ENCODE data around the gene ARHGAP10. TPM values are rescaled to one million over a fixed set of nuclear protein-coding genes. Genes with fewer than 3 reads are reported as not detected.

ARHGAP10 gene
- total RNA-seq, 2 experiments from 2014 or later: 5.8 to 6.1 TPM

- Mint-ChIP-seq H3K9me3 (no peaks in the 10 kb centered on the region), H3K27me3 (no peaks in the 10 kb centered on the region), H3K4me3 (no peak overlapping the region), H3K4me1 (peaks cover 12% of the 10 kb centered on the region), H3K27ac (no peak overlapping the region), H3K36me3 (peaks cover 28% of the 10 kb centered on the region)
- DNase-seq: no peak
Observed at GRCh38 chr4:147948336-147948735, 216.4 kb downstream of the ARHGAP10 start.

GRCh38 chr4:147950261-147950660, 218.4 kb downstream of the ARHGAP10 start:
- peaks cover 24% of the 10 kb centered on the region for H3K36me3 Mint-ChIP-seq
- DNase-seq: no peak
- H3K9me3 Mint-ChIP-seq: no peaks in the 10 kb centered on the region
- H3K4me1 Mint-ChIP-seq: no peaks in the 10 kb centered on the region
- no peaks in the 10 kb centered on the region for H3K27me3 Mint-ChIP-seq
- no peak overlapping the region for H3K4me3 Mint-ChIP-seq
- no peak overlapping the region for H3K27ac Mint-ChIP-seq

GRCh38 chr4:147950841-147951240, 219.0 kb downstream of the ARHGAP10 start:
- Mint-ChIP-seq H3K9me3 (no peaks in the 10 kb centered on the region), H3K4me1 (no peaks in the 10 kb centered on the region), H3K27ac (no peak overlapping the region), H3K36me3 (peaks cover 26% of the 10 kb centered on the region), H3K27me3 (no peaks in the 10 kb centered on the region), H3K4me3 (no peak overlapping the region)
- no peak for DNase-seq

- Mint-ChIP-seq H3K4me1 (no peaks in the 10 kb centered on the region), H3K36me3 (peaks cover 11% of the 10 kb centered on the region), H3K4me3 (no peak overlapping the region), H3K27me3 (no peaks in the 10 kb centered on the region), H3K9me3 (no peaks in the 10 kb centered on the region), H3K27ac (no peak overlapping the region)
- DNase-seq: no peak
Observed at GRCh38 chr4:147954850-147955249, 223.0 kb downstream of the ARHGAP10 start.

GRCh38 chr4:147955827-147956558, 224.1 kb downstream of the ARHGAP10 start:
- no peak overlapping the region for H3K27ac Mint-ChIP-seq
- no peaks in the 10 kb centered on the region for H3K9me3 Mint-ChIP-seq
- H3K4me3 Mint-ChIP-seq: no peak overlapping the region
- H3K36me3 Mint-ChIP-seq: peaks cover 11% of the 10 kb centered on the region
- DNase-seq: no peak
- H3K27me3 Mint-ChIP-seq: no peaks in the 10 kb centered on the region
- H3K4me1 Mint-ChIP-seq: no peaks in the 10 kb centered on the region

- Mint-ChIP-seq H3K4me3 (no peak overlapping the region), H3K36me3 (peaks cover 8% of the 10 kb centered on the region), H3K4me1 (no peaks in the 10 kb centered on the region), H3K27me3 (no peaks in the 10 kb centered on the region), H3K27ac (no peak overlapping the region), H3K9me3 (no peaks in the 10 kb centered on the region)
- DNase-seq: no peak
Observed at GRCh38 chr4:147957446-147957845, 225.6 kb downstream of the ARHGAP10 start.

GRCh38 chr4:147958057-147958456, 226.2 kb downstream of the ARHGAP10 start:
- H3K27ac Mint-ChIP-seq: no peak overlapping the region
- H3K4me1 Mint-ChIP-seq: no peaks in the 10 kb centered on the region
- no peaks in the 10 kb centered on the region for H3K27me3 Mint-ChIP-seq
- no peak overlapping the region for H3K4me3 Mint-ChIP-seq
- no peaks in the 10 kb centered on the region for H3K9me3 Mint-ChIP-seq
- H3K36me3 Mint-ChIP-seq: peaks cover 8% of the 10 kb centered on the region
- no peak for DNase-seq

- DNase-seq: no peak
- Mint-ChIP-seq H3K36me3 (peaks cover 6% of the 10 kb centered on the region), H3K4me3 (no peak overlapping the region), H3K4me1 (no peaks in the 10 kb centered on the region), H3K27ac (no peak overlapping the region), H3K27me3 (no peaks in the 10 kb centered on the region), H3K9me3 (no peaks in the 10 kb centered on the region)
Observed at GRCh38 chr4:147958489-147959065, 226.7 kb downstream of the ARHGAP10 start.

GRCh38 chr4:147960971-147961370, 229.1 kb downstream of the ARHGAP10 start:
- H3K36me3 Mint-ChIP-seq: peaks cover 4% of the 10 kb centered on the region
- H3K4me3 Mint-ChIP-seq: no peak overlapping the region
- no peak for DNase-seq
- no peaks in the 10 kb centered on the region for H3K27me3 Mint-ChIP-seq
- H3K9me3 Mint-ChIP-seq: no peaks in the 10 kb centered on the region
- no peak overlapping the region for H3K27ac Mint-ChIP-seq
- H3K4me1 Mint-ChIP-seq: no peaks in the 10 kb centered on the region

- Mint-ChIP-seq H3K36me3 (peaks cover 5% of the 10 kb centered on the region), H3K27me3 (no peaks in the 10 kb centered on the region), H3K4me1 (no peaks in the 10 kb centered on the region), H3K9me3 (no peaks in the 10 kb centered on the region), H3K27ac (no peak overlapping the region), H3K4me3 (no peak overlapping the region)
- DNase-seq: no peak
Observed at GRCh38 chr4:147963839-147964238, 232.0 kb downstream of the ARHGAP10 start.

GRCh38 chr4:147964266-147964880, 232.5 kb downstream of the ARHGAP10 start:
- Mint-ChIP-seq H3K4me3 (no peak overlapping the region), H3K27ac (no peak overlapping the region), H3K27me3 (no peaks in the 10 kb centered on the region)

GRCh38 chr4:147965056-147965455, 233.2 kb downstream of the ARHGAP10 start:
- H3K27me3 Mint-ChIP-seq: no peaks in the 10 kb centered on the region
- no peak for DNase-seq
- H3K4me1 Mint-ChIP-seq: no peaks in the 10 kb centered on the region
- H3K27ac Mint-ChIP-seq: no peak overlapping the region
- H3K4me3 Mint-ChIP-seq: no peak overlapping the region
- no peaks in the 10 kb centered on the region for H3K9me3 Mint-ChIP-seq
- H3K36me3 Mint-ChIP-seq: peaks cover 3% of the 10 kb centered on the region

More at GRCh38 chr4:147964266-147964880, 232.5 kb downstream of the ARHGAP10 start:
- H3K4me1 Mint-ChIP-seq: no peaks in the 10 kb centered on the region
- no peaks in the 10 kb centered on the region for H3K9me3 Mint-ChIP-seq
- no peak for DNase-seq
- H3K36me3 Mint-ChIP-seq: peaks cover 5% of the 10 kb centered on the region

GRCh38 chr4:147965873-147966272, 234.0 kb downstream of the ARHGAP10 start:
- Mint-ChIP-seq H3K36me3 (peaks cover 3% of the 10 kb centered on the region), H3K4me3 (no peak overlapping the region), H3K27ac (no peak overlapping the region), H3K27me3 (no peaks in the 10 kb centered on the region), H3K4me1 (no peaks in the 10 kb centered on the region), H3K9me3 (no peaks in the 10 kb centered on the region)
- DNase-seq: no peak

- peaks cover 2% of the 10 kb centered on the region for H3K9me3 Mint-ChIP-seq
- H3K4me3 Mint-ChIP-seq: no peak overlapping the region
- DNase-seq: no peak
- H3K36me3 Mint-ChIP-seq: peaks cover 12% of the 10 kb centered on the region
- H3K27me3 Mint-ChIP-seq: no peaks in the 10 kb centered on the region
- H3K4me1 Mint-ChIP-seq: no peaks in the 10 kb centered on the region
- H3K27ac Mint-ChIP-seq: no peak overlapping the region
Observed at GRCh38 chr4:147968641-147969040, 236.8 kb downstream of the ARHGAP10 start.

GRCh38 chr4:147969573-147970385, 237.9 kb downstream of the ARHGAP10 start:
- H3K36me3 Mint-ChIP-seq: peaks cover 15% of the 10 kb centered on the region
- no peak overlapping the region for H3K27ac Mint-ChIP-seq
- no peaks in the 10 kb centered on the region for H3K27me3 Mint-ChIP-seq
- H3K9me3 Mint-ChIP-seq: peaks cover 9% of the 10 kb centered on the region
- H3K4me1 Mint-ChIP-seq: no peaks in the 10 kb centered on the region
- H3K4me3 Mint-ChIP-seq: no peak overlapping the region
- no peak for DNase-seq

Data from activated naive CD8-positive, alpha-beta T cell treated with anti-CD3 and anti-CD28 coated beads for 36 hours (primary cell).